GM12872 (cell line): ENCODE measurements around the gene HK1.
A peak's percentile ranks its signal among the peaks of the same experiment; 100 is the strongest.

Experiments
- CTCF ChIP-seq: IDR thresholded peaks from 3 replicates; pipeline ENCODE4 v1.5.1; 2011; ENCODE audit warnings: low read depth, mild to moderate bottlenecking, low read length, moderate library complexity; ENCODE audit not compliant: insufficient read depth

The HK1 gene

GRCh38 chr10:69406816-69407580, 128.7 kb downstream of the HK1 start:
- TF ChIP-seq CTCF, result no peak

GRCh38 chr10:69407621-69408301, 129.5 kb downstream of the HK1 start:
- peak; percentile 62; the same call in 2 of the 3 replicates for TF ChIP-seq CTCF

GRCh38 chr10:69408318-69409175, 130.3 kb downstream of the HK1 start:
- TF ChIP-seq CTCF, result peak; percentile 59

GRCh38 chr10:69409176-69409495, 130.8 kb downstream of the HK1 start:
- no peak for TF ChIP-seq CTCF

GRCh38 chr10:69409968-69410367, 131.7 kb downstream of the HK1 start:
- TF ChIP-seq CTCF, result no peak

GRCh38 chr10:69410487-69410886, 132.2 kb downstream of the HK1 start:
- TF ChIP-seq CTCF, result 0 out of 3 replicates have a peak, but pooled peaks have one; percentile 0

- no peak for TF ChIP-seq CTCF
Measured at GRCh38 chr10:69411476-69411875, 133.2 kb downstream of the HK1 start.
